ENCODE measurements around the gene ARF1.

Gene ARF1

GRCh38 chr1:228065543-228066347, 16.8 kb upstream of the ARF1 start:
- no peak overlapping the region for H3K9ac ChIP-seq (ENCODE audit: low read length)
- H3K27me3 ChIP-seq (ENCODE audit: control insufficient read depth, insufficient read depth, low read length) = peaks cover 93% of the 10 kb centered on the region
- no peak overlapping the region for H3K27ac ChIP-seq (ENCODE audit: low read length)

DNA sequence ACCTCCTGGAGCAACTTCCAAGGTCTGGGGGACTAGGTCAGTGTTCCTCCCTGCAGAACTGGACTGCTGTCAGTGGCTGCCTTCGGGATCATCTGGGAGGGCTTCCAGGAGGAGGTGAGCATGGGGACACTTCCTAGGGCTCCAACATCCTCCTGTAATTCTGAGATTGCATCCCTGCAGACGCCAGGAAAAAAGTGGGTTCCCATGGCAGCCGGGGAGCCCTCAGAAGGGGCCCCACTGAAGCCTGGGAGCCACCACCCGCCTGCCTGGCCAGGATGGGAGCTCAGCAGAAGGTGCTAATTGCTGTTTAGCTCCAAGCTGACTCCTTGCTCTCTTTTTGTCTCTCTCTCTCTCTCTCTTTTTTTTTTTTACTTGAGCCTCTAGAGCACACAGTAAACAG, 16.1 kb upstream of the ARF1 start:
- Histone ChIP-seq H3K9me3 (ENCODE audit: control insufficient read depth, low read depth, low read length) (no peaks in the 10 kb centered on the region), H3K27me3 (ENCODE audit: control insufficient read depth, insufficient read depth, low read length) (peaks cover 93% of the 10 kb centered on the region), H3K4me3 (ENCODE audit: low read length) (no peak overlapping the region), H3K9ac (ENCODE audit: low read length) (no peak overlapping the region), H3K4me1 (ENCODE audit: control insufficient read depth, low read depth, low read length) (no peaks in the 10 kb centered on the region), H3K27ac (ENCODE audit: low read length) (no peak overlapping the region), H3K36me3 (ENCODE audit: control insufficient read depth, low read depth, low read length) (no peaks in the 10 kb centered on the region)

More at GRCh38 chr1:228065543-228066347, 16.8 kb upstream of the ARF1 start:
- Histone ChIP-seq H3K4me3 (ENCODE audit: low read length) (no peak overlapping the region), H3K4me1 (ENCODE audit: control insufficient read depth, low read depth, low read length) (no peaks in the 10 kb centered on the region), H3K9me3 (ENCODE audit: control insufficient read depth, low read depth, low read length) (no peaks in the 10 kb centered on the region), H3K36me3 (ENCODE audit: control insufficient read depth, low read depth, low read length) (no peaks in the 10 kb centered on the region)

GRCh38 chr1:228066891-228067654, 15.4 kb upstream of the ARF1 start:
- H3K4me1 ChIP-seq (ENCODE audit: control insufficient read depth, low read depth, low read length) = no peaks in the 10 kb centered on the region
- H3K27ac ChIP-seq (ENCODE audit: low read length) = no peak overlapping the region
- H3K36me3 ChIP-seq (ENCODE audit: control insufficient read depth, low read depth, low read length) = no peaks in the 10 kb centered on the region
- no peak overlapping the region for H3K4me3 ChIP-seq (ENCODE audit: low read length)
- no peaks in the 10 kb centered on the region for H3K9me3 ChIP-seq (ENCODE audit: control insufficient read depth, low read depth, low read length)
- peaks cover 93% of the 10 kb centered on the region for H3K27me3 ChIP-seq (ENCODE audit: control insufficient read depth, insufficient read depth, low read length)
- no peak overlapping the region for H3K9ac ChIP-seq (ENCODE audit: low read length)

GRCh38 chr1:228068359-228068758, 14.1 kb upstream of the ARF1 start:
- no peaks in the 10 kb centered on the region for H3K9me3 ChIP-seq (ENCODE audit: control insufficient read depth, low read depth, low read length)
- H3K27me3 ChIP-seq (ENCODE audit: control insufficient read depth, insufficient read depth, low read length) = peaks cover 93% of the 10 kb centered on the region
- no peaks in the 10 kb centered on the region for H3K36me3 ChIP-seq (ENCODE audit: control insufficient read depth, low read depth, low read length)
- H3K4me3 ChIP-seq (ENCODE audit: low read length) = no peak overlapping the region
- H3K4me1 ChIP-seq (ENCODE audit: control insufficient read depth, low read depth, low read length) = no peaks in the 10 kb centered on the region
- no peak overlapping the region for H3K27ac ChIP-seq (ENCODE audit: low read length)
- no peak overlapping the region for H3K9ac ChIP-seq (ENCODE audit: low read length)

GRCh38 chr1:228070173-228070572, 12.3 kb upstream of the ARF1 start:
- H3K9ac ChIP-seq (ENCODE audit: low read length) = no peak overlapping the region
- H3K27ac ChIP-seq (ENCODE audit: low read length) = no peak overlapping the region
- peaks cover 100% of the 10 kb centered on the region for H3K27me3 ChIP-seq (ENCODE audit: control insufficient read depth, insufficient read depth, low read length)
- no peaks in the 10 kb centered on the region for H3K9me3 ChIP-seq (ENCODE audit: control insufficient read depth, low read depth, low read length)
- H3K36me3 ChIP-seq (ENCODE audit: control insufficient read depth, low read depth, low read length) = no peaks in the 10 kb centered on the region
- H3K4me1 ChIP-seq (ENCODE audit: control insufficient read depth, low read depth, low read length) = no peaks in the 10 kb centered on the region
- no peak overlapping the region for H3K4me3 ChIP-seq (ENCODE audit: low read length)

- no peaks in the 10 kb centered on the region for H3K9me3 ChIP-seq (ENCODE audit: control insufficient read depth, low read depth, low read length)
- H3K27me3 ChIP-seq (ENCODE audit: control insufficient read depth, insufficient read depth, low read length) = peaks cover 100% of the 10 kb centered on the region
- no peak overlapping the region for H3K4me3 ChIP-seq (ENCODE audit: low read length)
- H3K9ac ChIP-seq (ENCODE audit: low read length) = no peak overlapping the region
- no peaks in the 10 kb centered on the region for H3K36me3 ChIP-seq (ENCODE audit: control insufficient read depth, low read depth, low read length)
- H3K27ac ChIP-seq (ENCODE audit: low read length) = no peak overlapping the region
- no peaks in the 10 kb centered on the region for H3K4me1 ChIP-seq (ENCODE audit: control insufficient read depth, low read depth, low read length)
These were observed 11.7 kb upstream of the ARF1 start for GRCh38 chr1:228070851-228071250.

- no peaks in the 10 kb centered on the region for H3K4me1 ChIP-seq (ENCODE audit: control insufficient read depth, low read depth, low read length)
- no peaks in the 10 kb centered on the region for H3K9me3 ChIP-seq (ENCODE audit: control insufficient read depth, low read depth, low read length)
- no peak overlapping the region for H3K9ac ChIP-seq (ENCODE audit: low read length)
- no peaks in the 10 kb centered on the region for H3K36me3 ChIP-seq (ENCODE audit: control insufficient read depth, low read depth, low read length)
- no peak overlapping the region for H3K27ac ChIP-seq (ENCODE audit: low read length)
- peaks cover 99% of the 10 kb centered on the region for H3K27me3 ChIP-seq (ENCODE audit: control insufficient read depth, insufficient read depth, low read length)
- H3K4me3 ChIP-seq (ENCODE audit: low read length) = no peak overlapping the region
These were observed 10.5 kb upstream of the ARF1 start for GRCh38 chr1:228071839-228072657.

DNA sequence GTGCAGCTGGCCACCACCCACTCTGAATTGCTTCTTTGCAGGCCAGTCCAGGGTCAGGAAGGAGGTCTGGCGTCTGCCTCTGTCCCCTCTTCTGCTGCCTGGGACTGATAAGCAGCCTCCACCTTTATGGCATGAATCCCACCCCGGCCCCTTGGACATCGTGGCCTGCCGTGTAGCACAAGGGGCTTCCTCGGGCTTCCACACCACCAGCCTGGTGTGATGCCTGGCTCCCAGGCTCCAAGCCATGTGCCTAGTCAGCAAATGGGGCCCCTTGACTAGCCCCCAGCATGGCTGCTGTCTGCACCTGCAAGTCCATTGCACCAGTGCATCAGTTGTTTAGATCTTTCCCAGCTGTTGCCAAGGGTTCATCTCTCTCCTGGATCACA, 9.9 kb upstream of the ARF1 start:
- Histone ChIP-seq H3K4me3 (ENCODE audit: low read length) (no peak overlapping the region), H3K27ac (ENCODE audit: low read length) (no peak overlapping the region), H3K27me3 (ENCODE audit: control insufficient read depth, insufficient read depth, low read length) (peaks cover 99% of the 10 kb centered on the region), H3K36me3 (ENCODE audit: control insufficient read depth, low read depth, low read length) (no peaks in the 10 kb centered on the region), H3K4me1 (ENCODE audit: control insufficient read depth, low read depth, low read length) (no peaks in the 10 kb centered on the region), H3K9ac (ENCODE audit: low read length) (no peak overlapping the region), H3K9me3 (ENCODE audit: control insufficient read depth, low read depth, low read length) (no peaks in the 10 kb centered on the region)

DNA sequence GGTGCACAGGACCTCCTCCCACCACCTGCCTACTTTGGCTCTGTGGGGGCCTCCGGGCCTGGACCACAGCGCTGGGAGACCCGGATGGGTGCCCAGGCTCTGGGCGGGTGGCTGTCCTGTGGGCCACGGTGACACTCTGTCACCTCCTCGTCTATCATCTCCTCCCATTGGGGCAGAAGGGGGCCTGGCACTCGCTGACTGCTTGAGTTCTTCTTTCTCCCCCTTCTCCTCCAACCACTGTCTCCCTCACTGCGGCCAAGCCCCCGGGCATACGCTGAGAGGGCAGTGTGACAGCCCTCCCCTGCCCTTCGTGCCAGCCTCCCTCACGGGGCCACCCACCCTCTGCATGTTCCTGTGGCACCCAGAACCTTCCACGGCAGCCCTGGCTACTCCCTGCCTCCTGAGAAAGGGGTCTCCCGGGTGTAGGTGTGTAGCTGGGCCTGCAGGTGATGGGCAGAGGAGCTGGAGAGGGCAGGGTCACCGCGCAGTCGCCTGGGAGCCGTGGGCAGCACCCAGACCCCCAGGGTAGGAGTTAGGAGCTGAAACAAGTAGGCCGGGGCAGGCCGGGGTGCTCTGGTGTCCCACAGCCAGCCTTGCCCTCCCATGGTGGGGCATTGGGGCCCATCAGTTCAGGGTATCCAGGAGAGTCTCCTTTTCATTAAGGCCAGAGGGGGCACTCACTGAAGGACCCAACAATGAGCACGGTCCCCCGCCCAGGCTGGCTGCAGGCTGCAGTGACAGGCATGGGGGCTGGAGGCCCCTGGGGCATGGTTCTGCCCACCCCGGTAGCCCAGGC, 9.2 kb upstream of the ARF1 start:
- Histone ChIP-seq H3K4me1 (ENCODE audit: control insufficient read depth, low read depth, low read length) (no peaks in the 10 kb centered on the region), H3K4me3 (ENCODE audit: low read length) (no peak overlapping the region), H3K27ac (ENCODE audit: low read length) (no peak overlapping the region), H3K36me3 (ENCODE audit: control insufficient read depth, low read depth, low read length) (no peaks in the 10 kb centered on the region), H3K9ac (ENCODE audit: low read length) (no peak overlapping the region), H3K9me3 (ENCODE audit: control insufficient read depth, low read depth, low read length) (no peaks in the 10 kb centered on the region), H3K27me3 (ENCODE audit: control insufficient read depth, insufficient read depth, low read length) (peaks cover 97% of the 10 kb centered on the region)

GRCh38 chr1:228073857-228074545, 8.5 kb upstream of the ARF1 start:
- Histone ChIP-seq H3K36me3 (ENCODE audit: control insufficient read depth, low read depth, low read length) (no peaks in the 10 kb centered on the region), H3K27me3 (ENCODE audit: control insufficient read depth, insufficient read depth, low read length) (peaks cover 89% of the 10 kb centered on the region), H3K4me3 (ENCODE audit: low read length) (no peak overlapping the region), H3K9ac (ENCODE audit: low read length) (no peak overlapping the region), H3K27ac (ENCODE audit: low read length) (no peak overlapping the region), H3K9me3 (ENCODE audit: control insufficient read depth, low read depth, low read length) (no peaks in the 10 kb centered on the region), H3K4me1 (ENCODE audit: control insufficient read depth, low read depth, low read length) (peaks cover 4% of the 10 kb centered on the region)
